Measurements from ENCODE around the gene H2AZ2. TPM values are rescaled to one million over a fixed set of nuclear protein-coding genes. Genes with fewer than 3 reads are reported as not detected.

H2AZ2 gene
- total RNA-seq, 1 donor from 2014 or later = 105 TPM

DNA sequence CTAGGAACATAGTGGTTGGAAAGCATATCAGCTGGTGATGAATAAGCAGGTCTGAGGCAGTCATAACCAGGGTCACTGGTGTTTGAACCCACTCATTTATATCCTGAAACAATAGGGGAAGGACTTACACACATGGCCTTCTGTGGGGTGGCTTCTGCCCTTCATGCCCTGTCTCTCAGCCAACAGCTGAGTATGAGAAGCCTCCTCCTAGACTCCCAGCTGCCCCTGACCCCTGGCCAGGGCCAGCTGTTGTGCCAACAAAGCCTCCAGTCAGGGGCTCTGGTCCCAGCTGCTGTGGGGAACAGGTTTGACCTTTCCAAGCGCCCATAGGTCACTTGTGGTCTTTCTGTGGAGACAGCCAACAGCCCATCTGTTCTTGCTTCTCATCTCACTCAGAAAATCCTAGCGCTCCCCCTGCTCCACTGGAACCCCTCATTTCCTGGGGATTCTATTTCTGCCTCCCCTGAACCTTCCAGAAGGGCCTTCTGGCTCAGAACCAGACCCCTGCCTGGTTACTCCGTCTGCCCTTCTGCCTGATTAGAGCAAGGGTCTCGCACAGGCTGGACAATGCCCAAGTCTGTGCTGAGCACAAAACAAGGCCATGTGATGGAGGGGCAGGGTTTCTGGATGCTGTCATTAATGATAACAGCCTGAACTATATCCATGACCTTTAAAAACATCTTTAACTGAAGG is 47.1 kb upstream of the H2AZ2 start:
- FAIRE-seq (no peak), DNase-seq (ENCODE audit: low read depth) (no peak)

DNA sequence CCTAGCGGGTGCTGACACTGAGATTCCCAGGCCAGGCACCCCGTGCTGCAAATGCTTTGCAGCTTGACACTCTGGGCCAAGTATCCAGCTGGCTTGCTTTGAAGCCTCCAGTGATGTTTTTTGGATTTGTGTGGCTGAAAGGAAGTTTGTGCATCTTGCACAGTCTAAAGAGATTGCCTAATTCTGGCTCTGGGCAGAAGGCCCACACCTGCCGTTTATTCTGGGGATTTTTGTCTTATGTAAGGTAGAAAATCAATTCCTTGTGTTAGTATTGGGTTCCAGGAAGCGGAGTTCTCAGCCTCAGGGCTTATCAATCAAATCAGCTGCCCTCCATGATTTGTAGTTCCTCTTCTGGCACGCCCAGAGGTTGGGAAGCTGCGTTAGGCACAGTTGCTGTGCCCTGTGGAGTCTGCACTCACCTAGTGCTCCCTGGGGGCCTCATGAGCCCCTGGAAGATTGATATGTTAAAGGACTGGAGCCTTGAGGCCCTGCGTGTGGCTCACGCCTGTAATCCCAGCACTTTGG is 45.9 kb upstream of the H2AZ2 start:
- H3K9me3 Mint-ChIP-seq (ENCODE audit: unreplicated experiment) = peaks cover 4% of the 10 kb centered on the region
- H3K4me1 ChIP-seq (ENCODE audit: insufficient read depth, low read length) = no peaks in the 10 kb centered on the region
- H3K4me3 ChIP-seq (ENCODE audit: insufficient read depth, low read depth, low read length) = no peak overlapping the region
- H3K79me2 ChIP-seq (ENCODE audit: insufficient read depth, low read length) = peaks cover 7% of the 10 kb centered on the region
- TF ChIP-seq EZH2 (IDR thresholded peaks at IDR 0.05; ENCODE audit: insufficient read depth, low read length) = no peak
- TF ChIP-seq, protein P1, sequence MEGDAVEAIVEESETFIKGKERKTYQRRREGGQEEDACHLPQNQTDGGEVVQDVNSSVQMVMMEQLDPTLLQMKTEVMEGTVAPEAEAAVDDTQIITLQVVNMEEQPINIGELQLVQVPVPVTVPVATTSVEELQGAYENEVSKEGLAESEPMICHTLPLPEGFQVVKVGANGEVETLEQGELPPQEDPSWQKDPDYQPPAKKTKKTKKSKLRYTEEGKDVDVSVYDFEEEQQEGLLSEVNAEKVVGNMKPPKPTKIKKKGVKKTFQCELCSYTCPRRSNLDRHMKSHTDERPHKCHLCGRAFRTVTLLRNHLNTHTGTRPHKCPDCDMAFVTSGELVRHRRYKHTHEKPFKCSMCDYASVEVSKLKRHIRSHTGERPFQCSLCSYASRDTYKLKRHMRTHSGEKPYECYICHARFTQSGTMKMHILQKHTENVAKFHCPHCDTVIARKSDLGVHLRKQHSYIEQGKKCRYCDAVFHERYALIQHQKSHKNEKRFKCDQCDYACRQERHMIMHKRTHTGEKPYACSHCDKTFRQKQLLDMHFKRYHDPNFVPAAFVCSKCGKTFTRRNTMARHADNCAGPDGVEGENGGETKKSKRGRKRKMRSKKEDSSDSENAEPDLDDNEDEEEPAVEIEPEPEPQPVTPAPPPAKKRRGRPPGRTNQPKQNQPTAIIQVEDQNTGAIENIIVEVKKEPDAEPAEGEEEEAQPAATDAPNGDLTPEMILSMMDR (IDR thresholded peaks at IDR 0.05; ENCODE audit: insufficient read depth, low read depth, low read length) = no peak
- H2AFZ ChIP-seq (ENCODE audit: low read depth, low read length) = no peak overlapping the region
- H3K4me2 ChIP-seq (ENCODE audit: low read length) = no peak overlapping the region
- H3K4me1 Mint-ChIP-seq (ENCODE audit: low read depth, unreplicated experiment) = peaks cover 8% of the 10 kb centered on the region
- peaks cover 2% of the 10 kb centered on the region for H3K27me3 Mint-ChIP-seq (ENCODE audit: low read depth, unreplicated experiment)
- H3K27ac Mint-ChIP-seq (ENCODE audit: unreplicated experiment) = no peak overlapping the region
- no peaks in the 10 kb centered on the region for H4K20me1 ChIP-seq (ENCODE audit: insufficient read depth, low read length)
- H3K27ac ChIP-seq (ENCODE audit: low read depth, low read length) = no peak overlapping the region
- H3K9ac ChIP-seq (ENCODE audit: low read length) = no peak overlapping the region
- no peak for FAIRE-seq
- H3K36me3 Mint-ChIP-seq (ENCODE audit: low read depth, unreplicated experiment) = peaks cover 8% of the 10 kb centered on the region
- H3K27me3 ChIP-seq (ENCODE audit: insufficient read depth, low read length) = no peaks in the 10 kb centered on the region
- H3K36me3 ChIP-seq (ENCODE audit: insufficient read depth, low read length) = no peaks in the 10 kb centered on the region
- H3K9me3 ChIP-seq (ENCODE audit: insufficient read depth, low read depth, low read length) = no peaks in the 10 kb centered on the region
- no peak overlapping the region for H3K4me3 Mint-ChIP-seq (ENCODE audit: unreplicated experiment)
- DNase-seq (ENCODE audit: low read depth) = no peak

More for the DNA sequence above, 47.1 kb upstream of the H2AZ2 start:
- H3K9me3 ChIP-seq (ENCODE audit: insufficient read depth, low read depth, low read length) = no peaks in the 10 kb centered on the region
- H3K27ac Mint-ChIP-seq (ENCODE audit: unreplicated experiment) = no peak overlapping the region
- no peak overlapping the region for H3K4me3 Mint-ChIP-seq (ENCODE audit: unreplicated experiment)
- H3K4me1 Mint-ChIP-seq (ENCODE audit: low read depth, unreplicated experiment) = peaks cover 8% of the 10 kb centered on the region
- no peak overlapping the region for H3K9ac ChIP-seq (ENCODE audit: low read length)
- H3K27me3 Mint-ChIP-seq (ENCODE audit: low read depth, unreplicated experiment) = peaks cover 2% of the 10 kb centered on the region
- no peak overlapping the region for H2AFZ ChIP-seq (ENCODE audit: low read depth, low read length)
- TF ChIP-seq EZH2 (IDR thresholded peaks at IDR 0.05; ENCODE audit: insufficient read depth, low read length) = no peak
- TF ChIP-seq, protein P1 (IDR thresholded peaks at IDR 0.05; ENCODE audit: insufficient read depth, low read depth, low read length) = no peak
- H3K27ac ChIP-seq (ENCODE audit: low read depth, low read length) = no peak overlapping the region
- no peak overlapping the region for H3K4me3 ChIP-seq (ENCODE audit: insufficient read depth, low read depth, low read length)
- peaks cover 4% of the 10 kb centered on the region for H3K9me3 Mint-ChIP-seq (ENCODE audit: unreplicated experiment)
- H3K36me3 Mint-ChIP-seq (ENCODE audit: low read depth, unreplicated experiment) = peaks cover 5% of the 10 kb centered on the region
- no peaks in the 10 kb centered on the region for H3K27me3 ChIP-seq (ENCODE audit: insufficient read depth, low read length)
- no peak overlapping the region for H3K4me2 ChIP-seq (ENCODE audit: low read length)
- no peaks in the 10 kb centered on the region for H3K36me3 ChIP-seq (ENCODE audit: insufficient read depth, low read length)
- H3K79me2 ChIP-seq (ENCODE audit: insufficient read depth, low read length) = peaks cover 7% of the 10 kb centered on the region
- no peaks in the 10 kb centered on the region for H3K4me1 ChIP-seq (ENCODE audit: insufficient read depth, low read length)
- H4K20me1 ChIP-seq (ENCODE audit: insufficient read depth, low read length) = no peaks in the 10 kb centered on the region

DNA sequence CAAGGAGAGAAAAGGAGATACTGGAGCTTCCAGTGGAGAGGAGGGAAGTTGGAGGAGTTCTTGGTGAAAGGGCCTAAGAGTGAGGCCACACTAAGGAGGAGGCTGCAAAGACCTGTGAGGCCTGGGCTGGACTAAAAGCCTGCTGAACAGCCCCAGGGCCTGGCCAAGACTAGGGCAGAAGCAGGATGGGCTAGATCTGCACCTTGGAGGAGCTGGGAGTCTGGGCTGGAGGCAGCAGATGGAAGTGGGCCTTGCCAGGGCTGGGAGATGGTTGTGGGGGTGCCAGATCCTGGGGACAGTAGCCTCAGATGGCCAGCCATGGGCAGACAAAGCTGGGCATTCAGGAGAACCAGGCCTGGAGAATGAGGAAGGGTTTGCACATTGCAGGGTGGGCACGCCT is 43.9 kb upstream of the H2AZ2 start:
- no peak overlapping the region for H3K4me3 ChIP-seq (ENCODE audit: insufficient read depth, low read depth, low read length)
- Mint-ChIP-seq H3K9me3 (ENCODE audit: unreplicated experiment) (no peaks in the 10 kb centered on the region), H3K4me1 (ENCODE audit: low read depth, unreplicated experiment) (peaks cover 2% of the 10 kb centered on the region), H3K27ac (ENCODE audit: unreplicated experiment) (peak overlapping the region; percentile 1), H3K27me3 (ENCODE audit: low read depth, unreplicated experiment) (peaks cover 2% of the 10 kb centered on the region), H3K4me3 (ENCODE audit: unreplicated experiment) (no peak overlapping the region), H3K36me3 (ENCODE audit: low read depth, unreplicated experiment) (peaks cover 8% of the 10 kb centered on the region)
- H2AFZ ChIP-seq (ENCODE audit: low read depth, low read length) = no peak overlapping the region
- no peak overlapping the region for H3K9ac ChIP-seq (ENCODE audit: low read length)
- no peaks in the 10 kb centered on the region for H3K9me3 ChIP-seq (ENCODE audit: insufficient read depth, low read depth, low read length)
- H3K27me3 ChIP-seq (ENCODE audit: insufficient read depth, low read length) = no peaks in the 10 kb centered on the region
- DNase-seq (ENCODE audit: low read depth) = no peak
- no peak overlapping the region for H3K27ac ChIP-seq (ENCODE audit: low read depth, low read length)
- TF ChIP-seq, protein P1 (IDR thresholded peaks at IDR 0.05; ENCODE audit: insufficient read depth, low read depth, low read length) = no peak
- no peak for TF ChIP-seq EZH2 (IDR thresholded peaks at IDR 0.05; ENCODE audit: insufficient read depth, low read length)
- no peak overlapping the region for H3K4me2 ChIP-seq (ENCODE audit: low read length)
- no peaks in the 10 kb centered on the region for H3K4me1 ChIP-seq (ENCODE audit: insufficient read depth, low read length)
- H4K20me1 ChIP-seq (ENCODE audit: insufficient read depth, low read length) = no peaks in the 10 kb centered on the region
- H3K79me2 ChIP-seq (ENCODE audit: insufficient read depth, low read length) = peaks cover 18% of the 10 kb centered on the region
- FAIRE-seq = no peak
- H3K36me3 ChIP-seq (ENCODE audit: insufficient read depth, low read length) = no peaks in the 10 kb centered on the region
